ENCODE measurements around the gene GALNTL6.
"Not testable (repeated sequence)": the region's sequence is repeated elsewhere in the genome, so short reads cannot be mapped to it uniquely, and the experiment has no call there.

GALNTL6 gene

DNA sequence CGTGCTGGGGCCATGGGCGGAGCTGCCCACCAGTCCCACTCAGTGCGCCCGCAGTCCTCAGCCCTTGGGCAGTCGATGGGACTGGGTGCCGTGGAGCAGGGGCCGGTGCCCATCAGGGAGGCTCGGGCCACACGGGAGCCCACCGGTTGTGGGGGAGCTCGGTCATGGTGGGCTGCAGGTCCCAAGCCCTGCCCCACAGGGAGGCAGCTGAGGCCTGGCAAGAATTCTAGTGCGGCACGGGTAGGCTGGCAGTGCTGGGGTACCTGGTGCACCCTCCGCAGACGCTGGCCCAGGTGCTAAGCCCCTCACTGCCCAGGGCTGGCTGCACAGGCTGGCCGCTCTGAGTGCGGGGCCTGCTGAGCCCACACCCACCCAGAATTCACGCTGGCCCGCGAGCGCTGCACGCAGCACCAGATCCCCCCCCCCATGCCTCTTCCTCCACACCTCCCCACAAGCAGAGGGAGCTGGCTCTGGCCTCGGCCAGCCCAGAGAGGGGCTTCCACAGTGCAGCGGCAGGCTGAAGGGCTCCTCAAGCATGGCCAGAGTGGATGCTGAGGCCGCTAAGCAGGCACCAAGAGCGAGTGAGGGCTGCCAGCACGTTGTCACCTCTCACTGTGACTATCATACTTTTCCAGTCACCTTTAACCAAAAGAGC is 564.4 kb downstream of the GALNTL6 start:
- no peak for DNase-seq (ENCODE audit: low read depth in 1 of 2, low spot score in 1 of 2)

GRCh38 chr4:172379834-172380233 is 566.6 kb downstream of the GALNTL6 start:
- no peak for DNase-seq (ENCODE audit: low read depth in 1 of 2, low spot score in 1 of 2)

GRCh38 chr4:172390331-172390730 is 577.1 kb downstream of the GALNTL6 start:
- DNase-seq (ENCODE audit: low read depth in 1 of 2, low spot score in 1 of 2), result no peak

GRCh38 chr4:172392741-172393140 is 579.5 kb downstream of the GALNTL6 start:
- no peak for DNase-seq (ENCODE audit: low read depth in 1 of 2, low spot score in 1 of 2)

- no peak for DNase-seq (ENCODE audit: low read depth in 1 of 2, low spot score in 1 of 2)
Measured at GRCh38 chr4:172393220-172393619, 580.0 kb downstream of the GALNTL6 start.

GRCh38 chr4:172404676-172405075 is 591.5 kb downstream of the GALNTL6 start:
- no peak for DNase-seq (ENCODE audit: low read depth in 1 of 2, low spot score in 1 of 2)

DNA sequence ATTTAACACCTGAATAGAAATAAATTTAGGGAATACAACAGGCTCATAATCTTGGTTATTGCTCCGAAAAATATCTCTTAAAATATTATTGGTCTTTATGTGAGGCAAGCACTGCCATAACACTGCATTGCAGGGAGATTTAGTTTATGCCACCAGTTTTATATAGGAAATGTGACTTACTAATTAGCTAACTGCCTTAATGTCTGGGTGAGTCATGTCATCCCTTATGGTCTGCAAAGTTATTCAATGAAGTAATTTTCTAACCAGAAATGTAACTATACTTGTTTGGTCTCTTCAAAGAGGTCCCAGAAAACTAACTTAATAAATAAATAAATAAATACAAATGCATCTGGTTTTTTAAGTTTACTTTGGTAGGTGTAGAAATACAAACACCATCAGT is 597.2 kb downstream of the GALNTL6 start:
- DNase-seq (ENCODE audit: low read depth in 1 of 2, low spot score in 1 of 2), result no peak

- no peak for DNase-seq (ENCODE audit: low read depth in 1 of 2, low spot score in 1 of 2)
Measured at GRCh38 chr4:172411149-172411548, 597.9 kb downstream of the GALNTL6 start.

GRCh38 chr4:172412851-172413580 is 599.8 kb downstream of the GALNTL6 start:
- no peak for DNase-seq (ENCODE audit: low read depth in 1 of 2, low spot score in 1 of 2)

- DNase-seq (ENCODE audit: low read depth in 1 of 2, low spot score in 1 of 2), result not testable (repeated sequence)
Measured at GRCh38 chr4:172428979-172429378, 615.8 kb downstream of the GALNTL6 start.

DNA sequence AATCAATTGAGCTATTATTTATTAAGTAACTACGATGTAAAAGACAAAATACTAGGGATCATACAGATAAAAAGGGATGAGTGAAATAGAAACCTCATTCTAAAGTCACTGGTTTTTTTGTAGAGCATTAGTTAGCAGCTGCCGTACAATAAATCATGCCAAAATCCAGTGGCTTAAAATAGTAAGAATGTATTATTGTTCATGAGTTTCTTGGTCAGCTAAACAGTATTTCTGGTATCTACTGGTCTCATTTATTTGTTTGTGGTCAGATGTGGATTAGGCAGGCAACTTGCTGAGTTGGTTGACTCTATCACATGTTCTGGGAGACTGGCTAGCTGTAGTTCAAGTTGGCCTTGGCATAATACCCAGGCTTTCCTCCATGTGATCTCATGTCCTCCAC is 667.3 kb downstream of the GALNTL6 start:
- no peak for DNase-seq (ENCODE audit: low read depth in 1 of 2, low spot score in 1 of 2)

DNA sequence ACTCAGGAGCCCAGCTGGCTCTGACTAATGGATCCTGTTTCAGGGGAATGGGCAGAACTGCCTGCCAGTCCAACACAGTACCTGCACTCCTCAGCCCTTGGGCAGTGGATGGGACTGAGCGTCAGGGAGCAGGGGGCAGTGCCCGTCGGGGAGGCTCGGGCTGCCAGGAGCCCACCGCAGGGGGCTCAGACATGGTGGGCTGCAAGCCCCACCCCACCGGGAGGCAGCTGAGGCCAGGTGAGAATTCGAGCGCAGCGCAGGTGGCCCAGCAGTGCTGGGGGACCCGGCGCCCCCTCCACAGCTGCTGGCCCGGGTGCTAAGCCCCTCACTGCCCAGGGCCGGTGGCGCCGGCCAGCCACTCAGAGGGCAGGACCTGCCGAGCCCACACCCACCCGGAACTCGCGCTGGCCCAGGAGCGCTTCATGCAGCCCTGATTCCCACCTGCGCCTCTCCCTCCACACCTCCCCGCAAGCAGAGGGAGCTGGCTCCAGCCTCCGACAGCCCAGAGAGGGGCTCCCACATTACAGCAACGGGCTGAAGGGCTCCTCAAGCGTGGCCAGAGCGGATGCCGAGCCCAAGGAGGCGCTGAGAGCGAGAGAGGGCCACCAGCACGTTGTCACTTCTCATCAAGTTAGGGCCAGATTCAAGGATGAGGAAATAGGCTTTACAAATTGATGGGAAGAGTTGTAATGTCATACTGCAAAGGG is 668.8 kb downstream of the GALNTL6 start:
- DNase-seq (ENCODE audit: low read depth in 1 of 2, low spot score in 1 of 2), result no peak

DNA sequence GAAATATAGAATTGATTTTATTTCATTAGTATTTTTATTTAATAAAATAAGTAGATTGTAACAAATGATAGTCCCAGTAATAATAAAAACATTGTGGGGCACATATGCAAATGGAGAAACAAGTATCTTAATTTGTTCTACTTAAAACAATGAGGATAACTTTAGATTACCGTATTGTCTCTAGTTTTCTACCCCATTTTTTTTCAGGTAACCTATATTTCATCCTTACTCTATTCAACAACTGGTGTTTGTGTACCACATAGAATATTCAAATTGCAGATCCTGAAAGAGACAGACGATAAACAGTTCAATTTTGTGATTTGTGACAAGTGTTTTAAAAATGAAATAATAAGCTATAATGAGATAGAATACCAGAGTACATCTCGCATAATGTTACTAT is 671.8 kb downstream of the GALNTL6 start:
- no peak for DNase-seq (ENCODE audit: low read depth in 1 of 2, low spot score in 1 of 2)

DNA sequence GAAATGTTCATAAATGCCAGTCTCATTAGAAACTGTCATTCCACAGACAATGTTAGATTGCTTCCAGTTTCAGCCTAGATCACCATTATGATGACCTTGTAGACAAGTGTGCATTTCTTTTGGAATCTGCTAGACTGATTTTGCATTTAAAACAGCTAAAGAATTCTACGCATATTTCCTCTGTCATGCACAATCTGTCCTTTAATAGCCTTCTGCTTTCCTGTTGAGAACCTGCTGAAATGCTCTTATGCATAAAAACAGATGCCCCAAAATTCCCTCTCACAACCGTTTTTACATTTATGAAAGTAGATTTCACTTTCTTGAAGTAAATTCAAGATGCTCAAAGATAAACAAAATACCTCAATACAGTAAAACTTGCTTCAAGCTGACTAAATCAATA is 673.3 kb downstream of the GALNTL6 start:
- no peak for DNase-seq (ENCODE audit: low read depth in 1 of 2, low spot score in 1 of 2)

DNA sequence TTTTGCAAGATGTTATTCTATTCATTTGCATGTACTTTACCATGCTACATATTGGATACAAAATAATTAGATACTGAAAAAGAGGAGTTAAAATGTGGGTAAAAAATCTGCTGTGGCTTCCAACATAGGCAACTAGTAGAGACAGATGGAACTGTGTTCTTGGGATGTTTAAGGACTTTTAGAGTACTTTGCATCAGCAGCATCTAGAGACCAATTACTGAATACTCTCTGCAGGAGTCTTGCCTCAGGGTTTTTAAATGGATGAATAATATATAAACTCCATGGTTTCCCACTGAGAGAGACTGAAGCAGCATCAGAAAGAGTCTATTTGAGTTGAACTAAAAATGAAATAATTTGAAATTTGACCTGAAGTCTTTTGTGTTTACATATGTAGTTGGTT is 676.7 kb downstream of the GALNTL6 start:
- DNase-seq (ENCODE audit: low read depth in 1 of 2, low spot score in 1 of 2), result no peak

DNA sequence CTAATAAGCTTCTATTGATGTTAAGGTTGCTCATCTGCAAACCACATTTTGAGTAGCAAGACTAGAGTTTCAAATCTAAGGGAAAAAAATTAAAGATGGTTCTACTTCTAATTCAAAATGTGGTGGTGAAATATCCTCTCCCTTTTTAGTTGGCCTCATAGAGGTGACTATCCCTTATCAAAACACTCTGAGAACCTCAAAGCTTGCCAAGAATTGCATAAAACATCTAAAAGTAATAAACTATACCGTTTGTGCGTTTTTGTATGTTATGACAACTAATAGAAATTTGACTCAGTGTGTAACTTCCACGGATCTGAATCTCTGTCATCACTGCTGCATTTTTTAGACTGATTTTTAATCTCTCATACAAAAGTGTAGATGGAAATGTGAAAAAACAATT is 682.6 kb downstream of the GALNTL6 start:
- DNase-seq (ENCODE audit: low read depth in 1 of 2, low spot score in 1 of 2), result no peak

GRCh38 chr4:172497321-172497720 is 684.1 kb downstream of the GALNTL6 start:
- no peak for DNase-seq (ENCODE audit: low read depth in 1 of 2, low spot score in 1 of 2)

DNA sequence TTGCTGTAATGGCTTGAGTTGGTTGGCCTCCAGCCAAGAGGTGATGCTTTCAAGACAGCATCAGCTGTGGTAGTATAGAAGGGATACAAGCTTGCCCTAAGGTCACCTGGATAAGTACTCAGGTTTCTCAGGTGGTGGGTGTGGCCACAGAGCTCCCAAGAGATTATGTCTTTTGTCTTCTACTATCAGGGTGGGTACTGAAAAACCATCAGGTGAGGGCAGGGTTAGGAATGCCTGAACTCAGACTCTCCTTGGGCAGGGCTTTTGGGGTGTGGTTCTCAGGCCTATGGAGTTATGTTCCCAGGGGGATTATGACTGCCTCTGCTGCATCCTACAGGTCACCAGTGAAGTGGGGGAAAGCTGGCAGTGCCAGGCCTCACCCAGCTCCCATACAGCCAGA is 700.8 kb downstream of the GALNTL6 start:
- DNase-seq (ENCODE audit: low read depth in 1 of 2, low spot score in 1 of 2), result no peak

DNA sequence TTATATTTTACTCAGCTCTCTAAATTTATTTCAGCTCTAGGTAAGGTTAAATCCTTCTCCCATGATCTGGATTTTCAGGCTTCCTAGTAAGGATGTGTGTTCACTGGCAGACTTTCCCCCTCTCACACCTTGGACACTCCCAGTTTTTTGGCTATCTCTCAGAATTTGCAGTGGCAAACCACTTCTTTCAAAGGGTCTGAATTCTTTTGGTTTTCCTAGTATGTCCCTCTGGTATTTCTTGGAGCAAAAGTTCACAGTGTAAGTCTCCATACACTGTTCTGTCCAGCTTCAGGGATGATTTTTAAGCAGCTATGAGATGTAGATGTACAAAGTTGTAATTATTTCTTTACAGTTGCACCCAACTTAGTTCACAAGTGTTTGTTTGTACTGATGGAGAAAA is 701.6 kb downstream of the GALNTL6 start:
- DNase-seq (ENCODE audit: low read depth in 1 of 2, low spot score in 1 of 2), result no peak

DNA sequence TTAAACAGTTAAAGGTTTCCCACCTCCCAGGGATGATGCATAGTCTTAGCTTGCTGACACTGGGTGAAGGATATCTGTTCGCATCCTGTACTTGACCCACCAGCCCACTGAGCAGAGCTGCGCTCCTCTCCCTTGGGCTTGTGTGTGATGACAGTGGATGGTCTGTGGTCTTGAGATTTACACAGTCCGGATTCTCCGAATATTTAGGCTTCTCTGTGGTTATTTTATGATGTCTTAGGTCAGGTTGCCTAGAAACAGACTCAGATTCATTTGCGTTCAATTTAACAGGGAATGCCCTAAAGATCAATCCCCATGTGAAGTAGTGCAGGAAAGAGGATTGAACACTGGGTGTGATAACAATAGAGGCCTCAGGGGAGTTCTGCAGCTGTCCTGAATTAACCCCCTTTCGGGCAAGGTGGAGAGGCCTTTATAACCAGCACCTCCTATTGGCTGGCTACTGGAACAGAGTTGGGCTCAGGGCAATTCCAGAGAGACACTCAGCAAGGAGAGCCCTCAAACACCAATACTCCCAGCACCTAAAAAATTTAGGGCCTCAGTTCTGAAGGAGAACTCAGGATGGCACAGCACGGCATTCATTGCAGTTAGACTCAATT is 702.2 kb downstream of the GALNTL6 start:
- no peak for DNase-seq (ENCODE audit: low read depth in 1 of 2, low spot score in 1 of 2)

- no peak for DNase-seq (ENCODE audit: low read depth in 1 of 2, low spot score in 1 of 2)
Measured at GRCh38 chr4:172517391-172517790, 704.2 kb downstream of the GALNTL6 start.

- DNase-seq (ENCODE audit: low read depth in 1 of 2, low spot score in 1 of 2), result no peak
Measured at GRCh38 chr4:172521248-172521647, 708.0 kb downstream of the GALNTL6 start.
